ENCODE data around the gene LYPD8. TPM values are rescaled to one million over a fixed set of nuclear protein-coding genes. Genes with fewer than 3 reads are reported as not detected.

LYPD8 gene
- total RNA-seq, 4 donors from 2014 or later = not detected

DNA sequence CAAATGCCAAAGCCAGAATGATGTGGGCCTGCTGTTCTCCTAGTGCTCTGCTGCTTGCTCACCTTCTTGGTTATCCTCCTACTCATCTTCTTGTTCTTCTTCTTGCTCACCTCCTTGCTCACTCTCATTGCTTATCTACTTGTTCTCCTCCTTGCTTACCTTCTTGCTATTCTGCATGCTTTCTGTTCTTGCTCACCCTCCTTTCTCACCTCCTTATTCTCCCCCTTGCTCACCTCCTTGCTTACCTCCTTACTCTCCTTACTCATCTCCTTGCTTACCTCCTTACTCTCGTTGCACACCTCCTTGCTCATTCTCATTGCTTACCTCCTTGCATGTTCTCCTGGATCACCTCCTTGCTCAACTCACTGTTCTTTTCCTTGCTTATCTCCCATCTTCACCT, 52.8 kb downstream of the LYPD8 start, which contains the start of gene OR14I1:
Gene OR14I1, minus strand, starts transcription at position 53 of the 400 bp plus-strand sequence.
- TF ChIP-seq, protein P1, sequence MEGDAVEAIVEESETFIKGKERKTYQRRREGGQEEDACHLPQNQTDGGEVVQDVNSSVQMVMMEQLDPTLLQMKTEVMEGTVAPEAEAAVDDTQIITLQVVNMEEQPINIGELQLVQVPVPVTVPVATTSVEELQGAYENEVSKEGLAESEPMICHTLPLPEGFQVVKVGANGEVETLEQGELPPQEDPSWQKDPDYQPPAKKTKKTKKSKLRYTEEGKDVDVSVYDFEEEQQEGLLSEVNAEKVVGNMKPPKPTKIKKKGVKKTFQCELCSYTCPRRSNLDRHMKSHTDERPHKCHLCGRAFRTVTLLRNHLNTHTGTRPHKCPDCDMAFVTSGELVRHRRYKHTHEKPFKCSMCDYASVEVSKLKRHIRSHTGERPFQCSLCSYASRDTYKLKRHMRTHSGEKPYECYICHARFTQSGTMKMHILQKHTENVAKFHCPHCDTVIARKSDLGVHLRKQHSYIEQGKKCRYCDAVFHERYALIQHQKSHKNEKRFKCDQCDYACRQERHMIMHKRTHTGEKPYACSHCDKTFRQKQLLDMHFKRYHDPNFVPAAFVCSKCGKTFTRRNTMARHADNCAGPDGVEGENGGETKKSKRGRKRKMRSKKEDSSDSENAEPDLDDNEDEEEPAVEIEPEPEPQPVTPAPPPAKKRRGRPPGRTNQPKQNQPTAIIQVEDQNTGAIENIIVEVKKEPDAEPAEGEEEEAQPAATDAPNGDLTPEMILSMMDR (IDR thresholded peaks at IDR 0.05) = no peak
- TF ChIP-seq POLR2A (IDR thresholded peaks at IDR 0.05) = no peak
- no peak for TF ChIP-seq POLR2AphosphoS5 (IDR thresholded peaks at IDR 0.05)
- H3K27ac ChIP-seq = no peak within 1 kb of the TSS
- no peaks in the 10 kb centered on the region for H3K4me1 ChIP-seq
- no peak within 1 kb of the TSS for H3K4me3 ChIP-seq
- H3K9me3 ChIP-seq = no peaks in the 10 kb centered on the region
- H3K36me3 ChIP-seq = no peaks in the 10 kb centered on the region
- no peak for DNase-seq (ENCODE audit: low spot score in 2 of 2)
- 71% methylated on average over 1 of the region's 1 CpG for WGBS
- H3K27me3 ChIP-seq = no peaks in the 10 kb centered on the region

DNA sequence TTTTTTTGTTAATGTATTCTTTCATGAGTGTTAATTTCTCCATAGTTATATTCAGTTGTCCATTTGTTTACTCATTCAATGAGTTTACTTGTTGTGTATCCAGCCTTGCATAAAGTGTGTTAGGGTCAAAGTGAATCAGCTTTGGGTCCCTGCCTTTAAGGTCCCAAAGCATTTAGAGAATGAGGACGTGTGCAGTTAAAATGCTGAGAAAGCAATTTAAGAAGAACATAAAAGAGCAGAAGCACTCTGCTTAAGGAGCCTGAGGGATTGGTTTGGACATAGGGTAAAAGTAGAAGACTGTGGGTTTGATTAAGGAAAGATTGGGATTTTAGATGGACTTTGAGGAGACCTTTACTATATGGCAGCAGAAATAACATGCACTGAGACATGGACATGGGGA, 56.5 kb downstream of the LYPD8 start:
- H3K27me3 ChIP-seq = no peaks in the 10 kb centered on the region
- TF ChIP-seq EP300 (IDR thresholded peaks at IDR 0.05) (no peak), POLR2AphosphoS5 (IDR thresholded peaks at IDR 0.05) (no peak), POLR2A (IDR thresholded peaks at IDR 0.05) (no peak)
- TF ChIP-seq, protein P1 (IDR thresholded peaks at IDR 0.05) = no peak
- no peaks in the 10 kb centered on the region for H3K4me1 ChIP-seq
- H3K27ac ChIP-seq = no peak overlapping the region
- no peak for DNase-seq (ENCODE audit: low spot score in 2 of 2)
- H3K4me3 ChIP-seq = no peak overlapping the region
- no peaks in the 10 kb centered on the region for H3K36me3 ChIP-seq
- no peaks in the 10 kb centered on the region for H3K9me3 ChIP-seq
- 69% methylated on average over 1 of the region's 1 CpG for WGBS

DNA sequence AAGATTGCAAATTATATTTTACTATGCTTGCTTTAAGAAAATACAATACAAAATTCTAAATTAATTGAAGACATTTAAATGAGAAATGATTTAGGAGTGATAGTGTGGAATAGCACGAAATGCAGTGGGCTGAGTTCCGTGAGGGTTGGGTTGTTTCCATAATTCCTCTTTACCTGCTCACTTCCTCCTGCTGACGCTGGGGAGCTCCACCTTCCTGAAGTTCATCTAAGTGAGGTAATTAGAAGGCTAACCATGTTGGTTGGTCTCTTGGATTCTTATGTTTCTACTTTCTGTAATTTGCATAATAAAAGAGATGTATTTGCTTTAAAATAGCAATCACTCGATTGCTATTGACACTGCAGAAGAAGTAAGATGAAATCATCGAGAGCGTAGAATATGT, 57.7 kb downstream of the LYPD8 start:
- Histone ChIP-seq H3K9me3 (no peaks in the 10 kb centered on the region), H3K4me1 (no peaks in the 10 kb centered on the region), H3K36me3 (no peaks in the 10 kb centered on the region), H3K27ac (no peak overlapping the region), H3K4me3 (no peak overlapping the region), H3K27me3 (no peaks in the 10 kb centered on the region)
- TF ChIP-seq, protein P1 (IDR thresholded peaks at IDR 0.05) = no peak
- TF ChIP-seq EP300 (IDR thresholded peaks at IDR 0.05) = no peak
- no peak for TF ChIP-seq POLR2AphosphoS5 (IDR thresholded peaks at IDR 0.05)
- TF ChIP-seq POLR2A (IDR thresholded peaks at IDR 0.05) = no peak
- DNase-seq (ENCODE audit: low spot score in 2 of 2) = no peak
- WGBS = 80% methylated on average over 6 of the region's 6 CpGs

DNA sequence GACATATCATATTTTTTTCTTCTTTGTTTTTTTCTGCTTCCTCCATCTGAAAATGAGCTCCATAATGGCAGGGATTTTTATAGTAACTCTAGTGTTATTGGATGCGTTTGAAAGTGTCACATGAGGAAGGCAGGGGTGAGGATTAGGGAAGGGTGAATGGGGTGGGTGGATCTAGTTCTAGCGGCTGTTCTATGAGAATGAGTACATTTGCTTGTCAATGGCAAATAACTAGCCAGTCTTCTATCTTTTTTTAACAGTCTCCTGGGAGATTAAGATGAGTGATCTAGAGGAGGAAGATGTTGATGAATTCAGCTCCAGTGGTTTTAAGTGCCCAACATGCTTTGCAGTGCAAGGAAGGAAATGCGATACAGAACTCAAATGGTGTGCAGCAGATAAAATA, 58.8 kb downstream of the LYPD8 start:
- no peaks in the 10 kb centered on the region for H3K9me3 ChIP-seq
- H3K4me1 ChIP-seq = no peaks in the 10 kb centered on the region
- no peaks in the 10 kb centered on the region for H3K27me3 ChIP-seq
- no peaks in the 10 kb centered on the region for H3K36me3 ChIP-seq
- 84% methylated on average over 3 of the region's 3 CpGs for whole genome bisulfite sequencing
- H3K4me3 ChIP-seq = no peak overlapping the region
- no peak for TF ChIP-seq POLR2A (IDR thresholded peaks at IDR 0.05)
- TF ChIP-seq, protein P1 (IDR thresholded peaks at IDR 0.05) = no peak
- TF ChIP-seq EP300 (IDR thresholded peaks at IDR 0.05) = no peak
- TF ChIP-seq POLR2AphosphoS5 (IDR thresholded peaks at IDR 0.05) = no peak
- H3K27ac ChIP-seq = no peak overlapping the region
- DNase-seq (ENCODE audit: low spot score in 2 of 2) = no peak

DNA sequence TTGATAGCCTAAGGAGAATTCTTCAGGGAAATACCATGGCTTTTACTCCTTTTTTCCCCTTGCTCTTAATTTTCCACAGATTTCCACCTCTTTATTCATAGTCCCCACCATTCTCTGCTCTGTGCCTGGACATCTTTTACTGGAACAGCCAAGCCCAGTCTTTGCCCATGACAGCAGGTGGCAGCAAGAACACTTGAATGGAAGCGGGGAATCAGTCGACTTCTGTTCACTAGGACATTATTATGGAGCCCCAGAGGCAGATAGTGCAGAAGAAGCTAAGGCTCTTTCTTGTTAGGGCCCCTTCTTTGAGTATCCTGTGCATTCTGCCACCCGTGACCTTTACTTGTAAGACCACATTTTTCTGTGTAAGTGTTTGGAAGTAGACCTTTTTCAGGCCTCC, 59.3 kb downstream of the LYPD8 start:
- Histone ChIP-seq H3K27me3 (no peaks in the 10 kb centered on the region), H3K4me3 (no peak overlapping the region), H3K36me3 (no peaks in the 10 kb centered on the region), H3K9me3 (no peaks in the 10 kb centered on the region), H3K27ac (no peak overlapping the region), H3K4me1 (no peaks in the 10 kb centered on the region)
- no peak for DNase-seq (ENCODE audit: low spot score in 2 of 2)
- TF ChIP-seq POLR2A (IDR thresholded peaks at IDR 0.05) (no peak), POLR2AphosphoS5 (IDR thresholded peaks at IDR 0.05) (no peak), EP300 (IDR thresholded peaks at IDR 0.05) (no peak)
- TF ChIP-seq, protein P1 (IDR thresholded peaks at IDR 0.05) = no peak
- 68% methylated on average over 3 of the region's 3 CpGs for WGBS
